GM12878 (cell line): ENCODE results near the gene SEC14L6. TPM values are rescaled to one million over a fixed set of nuclear protein-coding genes. Genes with fewer than 3 reads are reported as not detected.
A peak's percentile ranks its signal among the peaks of the same experiment; 100 is the strongest.

Source experiments
- ATAC-seq: fragments of 200-7000 bp; cut with Tn5 transposase; 3 replicates; pipeline ENCODE4 v1.9.1; 2020; ENCODE audit warnings: mild to moderate bottlenecking, moderate library complexity
- BruUV-seq: library from RNA; stranded (reverse); fragments of 400-500 nt; replicated peaks from 2 replicates; lab custom pipeline; 2021; lab: Mats Ljungman, UMichigan
- CTCF ChIA-PET: fragments of 300-600 bp; sonication (Branson Sonifier 250); formaldehyde crosslinking; extraction: SDS; loops from one replicate; lab custom pipeline; 2021; ENCODE audit warnings: inconsistent platforms; lab: Yijun Ruan, JAX
- POLR2A ChIA-PET: fragments of 350-600 bp; formaldehyde crosslinking; extraction: SDS; loops from one replicate; lab custom pipeline; 2021; ENCODE audit warnings: inconsistent platforms; lab: Charles Lee
- RAD21 ChIA-PET: fragments of 300-600 bp; sonication (Branson Sonifier 250); formaldehyde crosslinking; loops from one replicate; lab custom pipeline; 2023; ENCODE audit warnings: antibody characterized with exemption; ENCODE audit not compliant: unreplicated experiment; lab: Charles Lee
- SMC1A ChIA-PET: fragments of 300-600 bp; sonication (Branson Sonifier 250); formaldehyde crosslinking; loops from one replicate; lab custom pipeline; 2023; ENCODE audit not compliant: unreplicated experiment, uncharacterized antibody; lab: Charles Lee
- DNase-seq: peaks from one replicate; pipeline ENCODE4 v3.0.0-alpha.2; 2011; ENCODE audit warnings: low read depth, low spot score
- FAIRE-seq: peaks from 3 replicates; lab custom pipeline; 2011; peaks lifted over from hg19 to GRCh38; lab: Jason Lieb, UNC
- H2AFZ ChIP-seq: 2 replicates; pipeline ENCODE4 v1.6.0; 2011; ENCODE audit warnings: low read depth, low read length, control low read depth; ENCODE audit not compliant: control insufficient read depth
- H3K27ac ChIP-seq: 2 replicates; pipeline ENCODE4 v1.5.1; 2011; ENCODE audit warnings: control low read depth; ENCODE audit not compliant: control insufficient read depth, insufficient read depth
- H3K27me3 ChIP-seq, 2 experiments: replicated peaks in 1 of 2; 2 replicates each; pipeline versions ENCODE4 v1.6.0 to v1.6.1; 2011; ENCODE audit warnings: low read length in 1 of 2; ENCODE audit not compliant: control insufficient read depth in 2 of 2, insufficient read depth in 2 of 2
- H3K36me3 ChIP-seq, 2 experiments: 2 replicates each; pipeline ENCODE4 v1.5.1; 2011; ENCODE audit warnings: low read length in 1 of 2; ENCODE audit not compliant: control insufficient read depth in 2 of 2, insufficient read depth in 2 of 2
- H3K4me1 ChIP-seq: 2 replicates; pipeline ENCODE4 v1.6.1; 2011; ENCODE audit warnings: mild to moderate bottlenecking, low read length, moderate library complexity, mixed read lengths; ENCODE audit not compliant: control insufficient read depth, insufficient read depth
- H3K4me2 ChIP-seq: 2 replicates; pipeline ENCODE4 v1.6.0; 2011; ENCODE audit warnings: control low read depth; ENCODE audit not compliant: control insufficient read depth, insufficient read depth
- H3K4me3 ChIP-seq: fragments of 200-600 bp; sonication (generic); 2 replicates; pipeline ENCODE4 v1.5.1; 2016
- H3K79me2 ChIP-seq: 2 replicates; pipeline ENCODE4 v1.6.0; 2011; ENCODE audit warnings: low read length; ENCODE audit not compliant: control insufficient read depth, insufficient read depth
- H3K9ac ChIP-seq: 2 replicates; pipeline ENCODE4 v1.8.0; 2011; ENCODE audit warnings: low read length, control low read depth, mixed read lengths; ENCODE audit not compliant: control insufficient read depth, insufficient read depth
- H3K9me3 ChIP-seq: replicated peaks from 3 replicates; pipeline ENCODE4 v1.5.1; 2011; ENCODE audit warnings: mild to moderate bottlenecking, low read length; ENCODE audit not compliant: control insufficient read depth, insufficient read depth
- H4K20me1 ChIP-seq: 2 replicates; pipeline ENCODE4 v1.6.0; 2011; ENCODE audit not compliant: control insufficient read depth, insufficient read depth
- BCL3 ChIP-seq: IDR thresholded peaks from 2 replicates; pipeline ENCODE4 v1.6.1; 2011; ENCODE audit warnings: borderline replicate concordance, low read depth, mild to moderate bottlenecking, moderate library complexity, low read length; ENCODE audit not compliant: insufficient read depth, poor library complexity, severe bottlenecking
- E2F8 ChIP-seq: fragments of 450-650 bp; IDR thresholded peaks from 2 replicates; pipeline ENCODE4 v1.6.1; 2018; ENCODE audit warnings: mild to moderate bottlenecking, low read depth, moderate library complexity; ENCODE audit not compliant: partially characterized antibody
- WGBS: methylation state at CpG from one replicate; pipeline ENCODE4 v1.1.6; 2016; ENCODE audit warnings: low lambda C conversion rate; ENCODE audit not compliant: insufficient replicate concordance, insufficient coverage; ENCODE audit errors: missing lambda C conversion rate; 5-methylcytosine and 5-hydroxymethylcytosine counted together
- in situ Hi-C: fragments of 300-500 bp; cut with MboI; formaldehyde crosslinking; loops from 9 replicates; pipeline ENCODE4 v1.14.3; 2018; ENCODE audit warnings: mixed read lengths
- intact Hi-C: fragments of 100-400 bp; cut with micrococcal nuclease; formaldehyde crosslinking; loops from one replicate; pipeline ENCODE4 v1.14.2; 2022; ENCODE audit not compliant: unreplicated experiment
- polyA plus RNA-seq, 11 experiments: library from polyadenylated mRNA; depleted of rRNA in 4 of 11; unstranded in 6 of 11; stranded (reverse) in 5 of 11; fragments of >200 nt; fragmentation: Nextera tagmentation in 4 of 11; fragmentation: Illumina TruSeq in 1 of 11; extraction: Ambion mirVana in 4 of 11; extraction: Trizol in 1 of 11; gene quantifications; 1 replicate in 1 of 11; 2 replicates in 10 of 11; pipeline versions ENCODE4 v1.2.1 to v1.2.3, GENCODE V29; 2011 to 2016; ENCODE audit warnings: inconsistent platforms in 2 of 11, missing spikeins in 2 of 11, low read depth in 1 of 11
- total RNA-seq, 4 experiments: library from RNA; depleted of rRNA in 3 of 4; stranded (reverse); fragments of >200 nt in 3 of 4; fragmentation: Illumina TruSeq in 1 of 4; extraction: Trizol in 1 of 4; gene quantifications; 2 replicates each; pipeline versions ENCODE4 v1.2.1 to v1.2.3, GENCODE V29; 2013 to 2021

Gene SEC14L6
- total and polyA plus RNA-seq, 10 of the 15 experiments (the other 5 are each of a cell fraction or from before 2014, with no cell fraction given): not detected

- Histone ChIP-seq H3K36me3 (no peaks in the 10 kb centered on the region), H3K27ac (no peak overlapping the region), H3K79me2 (no peaks in the 10 kb centered on the region), H4K20me1 (no peaks in the 10 kb centered on the region; the same call in 1 of the 2 replicates), H2AFZ (no peak overlapping the region), H3K9ac (no peak overlapping the region), H3K9me3 (no peaks in the 10 kb centered on the region), H3K4me1 (no peaks in the 10 kb centered on the region), H3K27me3 (0 out of 4 replicates have a peak, but pooled peaks cover 0 to 1% of the 10 kb centered on the region in 2 experiments), H3K4me2 (no peak overlapping the region), H3K4me3 (no peak overlapping the region)
- no peak for FAIRE-seq
- 32% methylated on average over 7 of the region's 7 CpGs for WGBS
- POLR2A ChIA-PET: no interaction called here
- CTCF ChIA-PET: no interaction called here
- TF ChIP-seq BCL3: peak; percentile 61
- no peak for TF ChIP-seq E2F8
- ATAC-seq: no peak
- SMC1A ChIA-PET: no interaction called here
- RAD21 ChIA-PET: no interaction called here
- intact Hi-C loops (no loop called here), in situ Hi-C loops (no loop called here)
- no peak for DNase-seq
- no TSS peak for BruUV-seq
These were observed 7.4 kb upstream of the SEC14L6 start for GRCh38 chr22:30553971-30554370.
